ENCODE results near the gene OMP.

OMP gene

GRCh38 chr11:77071671-77072605 lies 30.7 kb upstream of the OMP start:
- ChIA-PET CTCF (interaction anchor here (4.5 kb wide), 1 partner anchor 19 kb away, joined by 64 read pairs; no protein-coding TSS in a partner anchor), POLR2A (no interaction called here)
- DNase-seq (ENCODE audit: low read depth, low spot score) = no peak
- H3K4me3 ChIP-seq (ENCODE audit: low read depth, low read length) = no peak overlapping the region
- no peak for TF ChIP-seq CTCF (IDR thresholded peaks at IDR 0.05; ENCODE audit: insufficient read depth, low read length, missing control alignments)

DNA sequence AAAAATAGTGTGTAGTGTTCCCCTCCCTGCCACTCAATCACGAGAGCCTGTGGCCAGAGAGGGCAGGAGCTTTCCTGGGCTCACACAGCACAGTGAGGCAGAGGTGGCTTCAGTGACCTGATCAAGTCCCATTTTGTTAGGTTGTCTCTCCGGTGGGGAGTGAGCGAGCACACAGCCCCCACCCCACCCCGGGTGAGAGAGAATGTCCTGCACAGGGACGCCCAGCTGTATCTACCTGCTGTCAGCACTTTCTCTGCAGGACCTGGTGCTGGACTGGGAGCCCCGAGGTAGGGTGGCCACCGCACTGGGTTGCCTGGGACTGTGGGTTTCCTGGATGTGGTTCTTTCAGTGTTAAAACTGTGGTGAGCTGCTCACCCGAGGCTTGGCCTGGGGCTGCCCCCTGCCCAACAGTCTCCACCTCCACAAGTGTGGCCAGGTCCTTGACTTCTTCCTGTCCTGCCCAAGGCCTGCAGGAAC lies 29.8 kb upstream of the OMP start:
- ChIA-PET CTCF (interaction anchor here (0.7 to 4.5 kb wide), 9 partner anchors 10 to 49 kb away, joined by 3 to 64 read pairs (median 4); no protein-coding TSS in a partner anchor), POLR2A (interaction anchor here (1.4 to 1.9 kb wide), 2 partner anchors 10 to 25 kb away, joined by 5 to 8 read pairs; no protein-coding TSS in a partner anchor)
- no peak for TF ChIP-seq CTCF (IDR thresholded peaks at IDR 0.05; ENCODE audit: insufficient read depth, low read length, missing control alignments)
- no peak overlapping the region for H3K4me3 ChIP-seq (ENCODE audit: low read depth, low read length)
- no peak for DNase-seq (ENCODE audit: low read depth, low spot score)

DNA sequence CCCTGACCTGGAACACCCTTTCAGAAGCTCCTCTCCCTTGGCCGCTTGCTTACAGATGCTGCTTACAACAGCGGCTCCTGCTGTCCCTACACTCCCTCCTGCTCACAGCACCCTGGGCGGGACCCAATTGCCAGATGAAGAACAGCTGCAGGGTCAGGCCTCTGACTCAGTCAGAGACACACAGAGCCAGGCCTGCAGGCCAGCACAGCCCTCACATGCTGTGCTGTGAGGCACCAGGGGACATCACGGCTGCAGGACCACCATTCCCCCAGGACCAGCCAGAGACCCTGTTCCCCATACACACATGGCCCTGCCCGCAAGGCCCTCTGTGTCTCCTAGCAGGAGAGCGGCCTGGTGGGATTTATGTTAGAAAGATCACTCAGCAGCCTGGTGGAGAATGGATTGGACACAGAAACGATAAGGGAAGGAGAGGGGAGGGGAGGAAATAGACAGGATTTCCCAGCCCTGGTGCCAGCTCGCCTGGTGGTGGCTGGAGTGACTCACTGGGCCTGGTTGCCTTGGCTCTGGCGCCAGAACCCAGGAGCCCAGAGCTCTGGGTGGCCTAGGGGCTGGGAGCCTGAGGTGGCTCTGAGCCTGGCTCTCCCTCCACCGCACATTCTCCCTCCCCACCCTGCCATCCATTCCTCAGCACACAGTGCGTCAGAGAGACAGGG lies 29.2 kb upstream of the OMP start:
- ChIA-PET CTCF (interaction anchor here (0.7 to 4.5 kb wide), 9 partner anchors 9 to 49 kb away, joined by 3 to 64 read pairs (median 4); no protein-coding TSS in a partner anchor), POLR2A (interaction anchor here (1.4 to 1.9 kb wide), 2 partner anchors 9 to 26 kb away, joined by 5 to 8 read pairs; no protein-coding TSS in a partner anchor)
- H3K4me3 ChIP-seq (ENCODE audit: low read depth, low read length) = no peak overlapping the region
- peak; percentile 61 for TF ChIP-seq CTCF (IDR thresholded peaks at IDR 0.05; ENCODE audit: insufficient read depth, low read length, missing control alignments)
- DNase-seq (ENCODE audit: low read depth, low spot score) = peak; percentile 49

DNA sequence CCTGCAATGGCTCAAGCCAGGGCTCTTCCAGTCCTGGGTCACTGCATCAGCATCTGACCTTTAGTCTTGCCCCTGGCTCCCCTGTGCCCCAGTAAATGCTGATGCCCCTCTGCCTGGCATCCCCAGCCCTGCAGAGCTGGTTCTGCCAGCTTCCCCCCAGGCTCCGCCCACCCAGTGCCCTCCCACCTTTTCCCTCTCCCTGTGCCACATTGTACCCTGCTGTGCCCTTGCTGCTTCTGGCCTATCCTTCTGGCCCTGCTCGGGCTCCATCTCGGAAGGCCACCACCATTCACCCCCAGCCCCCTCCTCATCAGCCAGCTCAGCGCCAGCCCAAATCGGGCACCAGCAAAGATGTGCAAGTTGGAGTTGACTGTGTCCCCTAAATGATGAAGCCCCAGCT lies 28.4 kb upstream of the OMP start:
- H3K4me3 ChIP-seq (ENCODE audit: low read depth, low read length) = no peak overlapping the region
- TF ChIP-seq CTCF (IDR thresholded peaks at IDR 0.05; ENCODE audit: insufficient read depth, low read length, missing control alignments) = no peak
- CTCF ChIA-PET = interaction anchor here (3.4 to 4.5 kb wide), 2 partner anchors 17 to 26 kb away, joined by 13 to 64 read pairs; no protein-coding TSS in a partner anchor
- POLR2A ChIA-PET = interaction anchor here (1.4 to 1.9 kb wide), 2 partner anchors 8 to 27 kb away, joined by 5 to 8 read pairs; no protein-coding TSS in a partner anchor
- DNase-seq (ENCODE audit: low read depth, low spot score) = no peak

- CTCF ChIA-PET = interaction anchor here (0.7 to 4.5 kb wide), 3 partner anchors 17 to 53 kb away, joined by 3 to 64 read pairs (median 13); no protein-coding TSS in a partner anchor
- POLR2A ChIA-PET = interaction anchor here (1.9 kb wide), 1 partner anchor 8 kb away, joined by 8 read pairs; no protein-coding TSS in a partner anchor
- DNase-seq (ENCODE audit: low read depth, low spot score) = no peak
- no peak overlapping the region for H3K4me3 ChIP-seq (ENCODE audit: low read depth, low read length)
- no peak for TF ChIP-seq CTCF (IDR thresholded peaks at IDR 0.05; ENCODE audit: insufficient read depth, low read length, missing control alignments)
Measured at GRCh38 chr11:77074626-77075221, 27.9 kb upstream of the OMP start.
